ENCODE results near the gene FAM200C. TPM values are rescaled to one million over a fixed set of nuclear protein-coding genes. Genes with fewer than 3 reads are reported as not detected.

Gene FAM200C
- total RNA-seq, 1 experiment from 2014 or later: 1.5 TPM

GRCh38 chr5:160448886-160449285 is 49.0 kb upstream of the FAM200C start:
- H2AFZ ChIP-seq (ENCODE audit: low read length): no peak overlapping the region
- H3F3A ChIP-seq (ENCODE audit: low read length, unreplicated experiment): no peaks in the 10 kb centered on the region
- intact Hi-C loops (cut with micrococcal nuclease): no loop called here
- ChIA-PET POLR2A (ENCODE audit: unreplicated experiment) (no interaction called here), CTCF (interaction anchor here (0.9 kb wide), 1 partner anchor 9 kb away, joined by 6 read pairs; no protein-coding TSS in a partner anchor)
- H3K4me3 ChIP-seq (ENCODE audit: low read length): no peak overlapping the region
- no peaks in the 10 kb centered on the region for H3K79me2 ChIP-seq (ENCODE audit: low read length)
- no peak overlapping the region for H3K4me2 ChIP-seq (ENCODE audit: low read length)
- no TSS peak for BruUV-seq (replicated peaks)
- no peaks in the 10 kb centered on the region for H3K27me3 ChIP-seq (ENCODE audit: low read length)
- no peaks in the 10 kb centered on the region for H4K20me1 ChIP-seq (ENCODE audit: low read length)
- H3K9ac ChIP-seq (ENCODE audit: low read length): no peak overlapping the region
- H3K9me3 ChIP-seq (ENCODE audit: low read length): no peaks in the 10 kb centered on the region
- H3K9me2 ChIP-seq (replicated peaks; ENCODE audit: low read length): no peaks in the 10 kb centered on the region
- H3K27ac ChIP-seq (ENCODE audit: low read length): no peak overlapping the region
- no peaks in the 10 kb centered on the region for H3K4me1 ChIP-seq (ENCODE audit: insufficient read depth, low read length)
- no peaks in the 10 kb centered on the region for H3K36me3 ChIP-seq (ENCODE audit: low read depth, low read length)
- no peak for ATAC-seq
- TF ChIP-seq EZH2 (IDR thresholded peaks at IDR 0.05; ENCODE audit: low read length, unreplicated experiment) (no peak), EZH2phosphoT487 (IDR thresholded peaks at IDR 0.05; ENCODE audit: borderline replicate concordance, low read length) (no peak)
- TF ChIP-seq, protein P1, sequence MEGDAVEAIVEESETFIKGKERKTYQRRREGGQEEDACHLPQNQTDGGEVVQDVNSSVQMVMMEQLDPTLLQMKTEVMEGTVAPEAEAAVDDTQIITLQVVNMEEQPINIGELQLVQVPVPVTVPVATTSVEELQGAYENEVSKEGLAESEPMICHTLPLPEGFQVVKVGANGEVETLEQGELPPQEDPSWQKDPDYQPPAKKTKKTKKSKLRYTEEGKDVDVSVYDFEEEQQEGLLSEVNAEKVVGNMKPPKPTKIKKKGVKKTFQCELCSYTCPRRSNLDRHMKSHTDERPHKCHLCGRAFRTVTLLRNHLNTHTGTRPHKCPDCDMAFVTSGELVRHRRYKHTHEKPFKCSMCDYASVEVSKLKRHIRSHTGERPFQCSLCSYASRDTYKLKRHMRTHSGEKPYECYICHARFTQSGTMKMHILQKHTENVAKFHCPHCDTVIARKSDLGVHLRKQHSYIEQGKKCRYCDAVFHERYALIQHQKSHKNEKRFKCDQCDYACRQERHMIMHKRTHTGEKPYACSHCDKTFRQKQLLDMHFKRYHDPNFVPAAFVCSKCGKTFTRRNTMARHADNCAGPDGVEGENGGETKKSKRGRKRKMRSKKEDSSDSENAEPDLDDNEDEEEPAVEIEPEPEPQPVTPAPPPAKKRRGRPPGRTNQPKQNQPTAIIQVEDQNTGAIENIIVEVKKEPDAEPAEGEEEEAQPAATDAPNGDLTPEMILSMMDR (conservative IDR thresholded peaks at IDR 0.05; ENCODE audit: low read depth, low read length): no peak
- no peak for DNase-seq

- no TSS peak for BruUV-seq (replicated peaks)
- ATAC-seq: no peak
Observed at GRCh38 chr5:160445751-160446150, 45.9 kb upstream of the FAM200C start.

DNA sequence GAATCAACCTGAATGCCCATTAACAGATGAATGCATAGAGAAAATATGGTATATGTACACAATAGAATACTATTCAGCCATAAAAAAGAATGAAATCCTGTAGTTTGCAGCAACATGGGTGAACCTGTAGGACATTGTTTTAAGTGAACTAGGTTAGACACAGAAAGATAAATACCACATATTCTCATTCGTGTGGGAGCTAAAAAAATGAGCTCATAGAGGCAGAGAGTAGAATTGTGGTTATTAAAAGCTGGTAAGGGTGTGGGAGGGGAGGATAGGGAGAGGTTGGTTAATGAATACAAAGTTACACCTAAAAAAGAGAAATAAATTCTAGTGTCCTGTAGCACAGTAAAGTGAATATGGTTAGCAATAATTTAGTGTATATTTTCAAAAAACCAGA is 45.3 kb upstream of the FAM200C start:
- CTCF ChIA-PET: no interaction called here
- TF ChIP-seq, protein P1 (conservative IDR thresholded peaks at IDR 0.05; ENCODE audit: low read depth, low read length): no peak
- TF ChIP-seq EZH2phosphoT487 (IDR thresholded peaks at IDR 0.05; ENCODE audit: borderline replicate concordance, low read length) (no peak), EZH2 (IDR thresholded peaks at IDR 0.05; ENCODE audit: low read length, unreplicated experiment) (no peak)
- POLR2A ChIA-PET (ENCODE audit: unreplicated experiment): no interaction called here

More at GRCh38 chr5:160445751-160446150, 45.9 kb upstream of the FAM200C start:
- Histone ChIP-seq H3K9me3 (ENCODE audit: low read length) (no peaks in the 10 kb centered on the region), H3K4me3 (ENCODE audit: low read length) (no peak overlapping the region), H3K9me2 (replicated peaks; ENCODE audit: low read length) (no peaks in the 10 kb centered on the region), H3K79me2 (ENCODE audit: low read length) (no peaks in the 10 kb centered on the region), H3K27ac (ENCODE audit: low read length) (no peak overlapping the region), H3K36me3 (ENCODE audit: low read depth, low read length) (no peaks in the 10 kb centered on the region), H3K27me3 (ENCODE audit: low read length) (no peaks in the 10 kb centered on the region), H2AFZ (ENCODE audit: low read length) (no peak overlapping the region), H3K4me2 (ENCODE audit: low read length) (no peak overlapping the region), H4K20me1 (ENCODE audit: low read length) (no peaks in the 10 kb centered on the region), H3K9ac (ENCODE audit: low read length) (no peak overlapping the region), H3F3A (ENCODE audit: low read length, unreplicated experiment) (no peaks in the 10 kb centered on the region), H3K4me1 (ENCODE audit: insufficient read depth, low read length) (no peaks in the 10 kb centered on the region)
- ChIA-PET POLR2A (ENCODE audit: unreplicated experiment) (no interaction called here), CTCF (no interaction called here)
- TF ChIP-seq EZH2 (IDR thresholded peaks at IDR 0.05; ENCODE audit: low read length, unreplicated experiment) (no peak), EZH2phosphoT487 (IDR thresholded peaks at IDR 0.05; ENCODE audit: borderline replicate concordance, low read length) (no peak)
- TF ChIP-seq, protein P1 (conservative IDR thresholded peaks at IDR 0.05; ENCODE audit: low read depth, low read length): no peak
- intact Hi-C loops (cut with micrococcal nuclease): no loop called here
- DNase-seq: no peak

More for the DNA sequence above, 45.3 kb upstream of the FAM200C start:
- ATAC-seq (no peak), DNase-seq (no peak)
- no peaks in the 10 kb centered on the region for H3K27me3 ChIP-seq (ENCODE audit: low read length)
- H3K79me2 ChIP-seq (ENCODE audit: low read length): no peaks in the 10 kb centered on the region
- no peaks in the 10 kb centered on the region for H3F3A ChIP-seq (ENCODE audit: low read length, unreplicated experiment)
- H3K9ac ChIP-seq (ENCODE audit: low read length): no peak overlapping the region
- no peaks in the 10 kb centered on the region for H3K36me3 ChIP-seq (ENCODE audit: low read depth, low read length)
- no peak overlapping the region for H3K4me3 ChIP-seq (ENCODE audit: low read length)
- no peaks in the 10 kb centered on the region for H3K4me1 ChIP-seq (ENCODE audit: insufficient read depth, low read length)
- no peak overlapping the region for H3K4me2 ChIP-seq (ENCODE audit: low read length)
- H2AFZ ChIP-seq (ENCODE audit: low read length): no peak overlapping the region
- no peak overlapping the region for H3K27ac ChIP-seq (ENCODE audit: low read length)
- intact Hi-C loops (cut with micrococcal nuclease): no loop called here
- no peaks in the 10 kb centered on the region for H4K20me1 ChIP-seq (ENCODE audit: low read length)
- H3K9me2 ChIP-seq (replicated peaks; ENCODE audit: low read length): no peaks in the 10 kb centered on the region
- H3K9me3 ChIP-seq (ENCODE audit: low read length): no peaks in the 10 kb centered on the region
- no TSS peak for BruUV-seq (replicated peaks)
